Endothelial cell of umbilical vein (primary cell): Measurements from ENCODE around the gene MPND.

Experiments used
- CTCF ChIP-seq, 2 donors: IDR thresholded peaks; 1 replicate in 1 of 2; 2 replicates in 1 of 2; pipeline ENCODE4 v1.5.1; 2011; ENCODE audit warnings: low read length in 2 of 2, mild to moderate bottlenecking in 2 of 2, moderate library complexity in 2 of 2, control low read depth in 1 of 2, inconsistent platforms in 1 of 2, low read depth in 1 of 2; ENCODE audit not compliant: insufficient read depth in 1 of 2; ENCODE audit errors: extremely low read depth in 1 of 2
- POLR2A ChIP-seq: IDR thresholded peaks from 2 replicates; pipeline ENCODE4 v1.6.1; 2012; ENCODE audit warnings: low read depth, mild to moderate bottlenecking, control low read depth, low read length

DNA sequence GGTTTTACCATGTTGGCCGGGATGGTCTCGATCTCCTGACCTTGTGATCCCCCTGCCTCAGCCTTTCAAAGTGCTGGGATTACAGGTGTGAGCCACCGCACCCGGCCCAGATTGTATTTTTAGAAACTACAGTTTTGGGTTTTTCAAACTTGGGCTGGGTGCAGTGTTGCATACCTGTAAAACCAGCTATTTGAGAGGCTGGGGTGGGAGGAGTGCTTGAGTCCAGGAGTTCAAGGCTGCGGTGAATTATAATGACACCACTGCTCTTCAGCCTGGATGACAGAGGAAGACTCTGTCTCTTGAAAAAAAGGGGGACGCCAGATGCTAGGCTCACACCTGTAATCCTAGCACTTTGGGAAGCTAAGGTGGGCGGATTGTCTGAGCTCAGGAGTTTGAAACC, 63.3 kb downstream of the MPND start:
- TF ChIP-seq CTCF (IDR thresholded peaks at IDR 0.05; ENCODE audit: extremely low read depth in 1 of 2, insufficient read depth in 1 of 2, low read depth in 1 of 2, low read length in 2 of 2) (no peak), POLR2A (no peak)
